ENCODE data around the gene KRTAP4-1.

- TF ChIP-seq, protein P1, sequence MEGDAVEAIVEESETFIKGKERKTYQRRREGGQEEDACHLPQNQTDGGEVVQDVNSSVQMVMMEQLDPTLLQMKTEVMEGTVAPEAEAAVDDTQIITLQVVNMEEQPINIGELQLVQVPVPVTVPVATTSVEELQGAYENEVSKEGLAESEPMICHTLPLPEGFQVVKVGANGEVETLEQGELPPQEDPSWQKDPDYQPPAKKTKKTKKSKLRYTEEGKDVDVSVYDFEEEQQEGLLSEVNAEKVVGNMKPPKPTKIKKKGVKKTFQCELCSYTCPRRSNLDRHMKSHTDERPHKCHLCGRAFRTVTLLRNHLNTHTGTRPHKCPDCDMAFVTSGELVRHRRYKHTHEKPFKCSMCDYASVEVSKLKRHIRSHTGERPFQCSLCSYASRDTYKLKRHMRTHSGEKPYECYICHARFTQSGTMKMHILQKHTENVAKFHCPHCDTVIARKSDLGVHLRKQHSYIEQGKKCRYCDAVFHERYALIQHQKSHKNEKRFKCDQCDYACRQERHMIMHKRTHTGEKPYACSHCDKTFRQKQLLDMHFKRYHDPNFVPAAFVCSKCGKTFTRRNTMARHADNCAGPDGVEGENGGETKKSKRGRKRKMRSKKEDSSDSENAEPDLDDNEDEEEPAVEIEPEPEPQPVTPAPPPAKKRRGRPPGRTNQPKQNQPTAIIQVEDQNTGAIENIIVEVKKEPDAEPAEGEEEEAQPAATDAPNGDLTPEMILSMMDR (IDR thresholded peaks at IDR 0.05 in 8 of 11, conservative IDR thresholded peaks at IDR 0.05 in 3 of 11) = no peak
- TF ChIP-seq POLR2A (IDR thresholded peaks at IDR 0.05) (no peak), POLR2AphosphoS5 (IDR thresholded peaks at IDR 0.05) (no peak)
Measured at GRCh38 chr17:41184480-41184961, at the start of gene KRTAP4-1.
